Endothelial cell of umbilical vein (primary cell): ENCODE data around the gene ERICH6B. TPM values are rescaled to one million over a fixed set of nuclear protein-coding genes. Genes with fewer than 3 reads are reported as not detected.

ENCODE experiments used
- BruUV-seq: library from RNA; stranded (reverse); fragments of 400-500 nt; replicated peaks from 2 replicates; lab custom pipeline; 2021; lab: Mats Ljungman, UMichigan
- CTCF ChIA-PET: fragments of 300-600, 350-600 bp; sonication (Branson Sonifier 250); formaldehyde crosslinking; loops from one replicate; lab custom pipeline; 2021; ENCODE audit warnings: antibody characterized with exemption, inconsistent platforms; lab: Charles Lee
- POLR2A ChIA-PET: fragments of 300-600, 350-600 bp; sonication (Branson Sonifier 250); formaldehyde crosslinking; loops from one replicate; lab custom pipeline; 2021; ENCODE audit warnings: antibody characterized with exemption, inconsistent platforms; lab: Charles Lee
- DNase-seq: peaks from one replicate; pipeline ENCODE4 v3.0.0-alpha.2; 2011; ENCODE audit warnings: low read depth, low spot score
- FAIRE-seq: peaks from 2 replicates; lab custom pipeline; 2011; peaks lifted over from hg19 to GRCh38; lab: Jason Lieb, UNC
- H2AFZ ChIP-seq: 2 replicates; pipeline ENCODE4 v1.6.0; 2012; ENCODE audit warnings: low read depth, low read length, control low read depth, inconsistent platforms
- H3K27ac ChIP-seq: 2 replicates; pipeline ENCODE4 v1.5.1; 2011; ENCODE audit warnings: low read depth, mild to moderate bottlenecking, control low read depth, low read length, moderate library complexity; ENCODE audit not compliant: insufficient read depth
- H3K27me3 ChIP-seq, 2 experiments: 2 replicates each; pipeline versions ENCODE4 v1.6.0 to v1.6.1; 2011; ENCODE audit warnings: low read length in 2 of 2, mixed read lengths in 1 of 2; ENCODE audit not compliant: control insufficient read depth in 2 of 2, insufficient read depth in 2 of 2
- H3K36me3 ChIP-seq, 2 experiments: 2 replicates in 1 of 2; 3 replicates in 1 of 2; pipeline ENCODE4 v1.5.1; 2011; ENCODE audit warnings: low read length in 2 of 2, mild to moderate bottlenecking in 1 of 2, moderate library complexity in 1 of 2; ENCODE audit not compliant: control insufficient read depth in 2 of 2, insufficient read depth in 2 of 2; ENCODE audit errors: extremely low read depth in 1 of 2
- H3K4me1 ChIP-seq: 3 replicates; pipeline ENCODE4 v1.5.1; 2011; ENCODE audit warnings: mild to moderate bottlenecking, low read length; ENCODE audit not compliant: control insufficient read depth, insufficient read depth; ENCODE audit errors: extremely low read depth
- H3K4me2 ChIP-seq: 2 replicates; pipeline ENCODE4 v1.6.1; 2011; ENCODE audit warnings: low read length, control low read depth, mixed read lengths; ENCODE audit not compliant: insufficient read depth
- H3K4me3 ChIP-seq, 3 experiments: fragments of 200-600 bp in 1 of 3; sonication (generic), shearing (Covaris generic) in 1 of 3; replicated peaks in 1 of 3; 2 replicates each; pipeline ENCODE4 v1.5.1; 2011 to 2016; ENCODE audit warnings: control low read depth in 3 of 3, low read length in 3 of 3, mild to moderate bottlenecking in 2 of 3, inconsistent platforms in 1 of 3, low read depth in 1 of 3, moderate library complexity in 1 of 3; ENCODE audit not compliant: insufficient read depth in 1 of 3
- H3K79me2 ChIP-seq: 2 replicates; pipeline ENCODE4 v1.6.0; 2012; ENCODE audit warnings: low read length, inconsistent platforms; ENCODE audit not compliant: control insufficient read depth, insufficient read depth
- H3K9ac ChIP-seq: replicated peaks from 2 replicates; pipeline ENCODE3; 2011; ENCODE audit warnings: low read length, control low read depth; ENCODE audit not compliant: insufficient read depth; ENCODE audit errors: extremely low read depth
- H3K9me1 ChIP-seq: replicated peaks from 3 replicates; pipeline ENCODE4 v1.6.0; 2011; ENCODE audit warnings: mild to moderate bottlenecking, low read length; ENCODE audit not compliant: control insufficient read depth, insufficient read depth; ENCODE audit errors: extremely low read depth
- H3K9me3 ChIP-seq: replicated peaks from 2 replicates; pipeline ENCODE4 v1.5.1; 2012; ENCODE audit warnings: low read length, inconsistent platforms; ENCODE audit not compliant: control insufficient read depth, insufficient read depth
- H4K20me1 ChIP-seq: replicated peaks from 2 replicates; pipeline ENCODE3; 2011; ENCODE audit warnings: mild to moderate bottlenecking, low read length; ENCODE audit not compliant: control insufficient read depth, insufficient read depth; ENCODE audit errors: extremely low read depth
- CTCF ChIP-seq, 2 donors: IDR thresholded peaks; 1 replicate in 1 of 2; 2 replicates in 1 of 2; pipeline ENCODE4 v1.5.1; 2011; ENCODE audit warnings: low read length in 2 of 2, mild to moderate bottlenecking in 2 of 2, moderate library complexity in 2 of 2, control low read depth in 1 of 2, inconsistent platforms in 1 of 2, low read depth in 1 of 2; ENCODE audit not compliant: insufficient read depth in 1 of 2; ENCODE audit errors: extremely low read depth in 1 of 2
- EZH2 ChIP-seq: IDR thresholded peaks from 2 replicates; pipeline ENCODE4 v1.6.1; 2012; ENCODE audit warnings: borderline replicate concordance, low read depth, mild to moderate bottlenecking, moderate library complexity, low read length, inconsistent platforms; ENCODE audit not compliant: severe bottlenecking
- FOS ChIP-seq: IDR thresholded peaks from 2 replicates; pipeline ENCODE4 v1.6.1; 2011; ENCODE audit warnings: mild to moderate bottlenecking, low read length, moderate library complexity, borderline replicate concordance; ENCODE audit not compliant: insufficient read depth
- GATA2 ChIP-seq: IDR thresholded peaks from 2 replicates; pipeline ENCODE4 v1.7.0; 2011; ENCODE audit warnings: low read depth, mild to moderate bottlenecking, moderate library complexity, mixed read lengths, low read length; ENCODE audit not compliant: insufficient read length, insufficient read depth
- JUN ChIP-seq: IDR thresholded peaks from 2 replicates; pipeline ENCODE4 v1.6.1; 2011; ENCODE audit warnings: borderline replicate concordance, low read depth; ENCODE audit not compliant: insufficient read length, insufficient read depth
- MAX ChIP-seq: IDR thresholded peaks from 2 replicates; pipeline ENCODE4 v1.6.1; 2011; ENCODE audit not compliant: insufficient read depth, insufficient read length
- MYC ChIP-seq: IDR thresholded peaks from one replicate; pipeline ENCODE4 v1.6.1; 2011; ENCODE audit warnings: mild to moderate bottlenecking, low read depth, low read length
- POLR2A ChIP-seq: IDR thresholded peaks from 2 replicates; pipeline ENCODE4 v1.6.1; 2012; ENCODE audit warnings: low read depth, mild to moderate bottlenecking, control low read depth, low read length
- POLR2AphosphoS5 ChIP-seq: IDR thresholded peaks from 2 replicates; pipeline ENCODE4 v1.6.1; 2012; ENCODE audit warnings: low read depth, mild to moderate bottlenecking, control low read depth, low read length, moderate library complexity; ENCODE audit not compliant: insufficient read depth
- dilution Hi-C: fragments of 300-500 bp; cut with MboI; formaldehyde crosslinking; loops from one replicate; pipeline ENCODE4 v1.15.0; 2019; ENCODE audit warnings: low sequenced_read_pairs; ENCODE audit not compliant: extremely low pct_ligation_motif_present
- intact Hi-C: fragments of 100-400 bp; cut with micrococcal nuclease; formaldehyde crosslinking; loops from one replicate; pipeline ENCODE4 v1.10.0; 2022
- polyA plus RNA-seq, 4 experiments: library from polyadenylated mRNA; depleted of rRNA in 3 of 4; stranded (reverse) in 3 of 4; unstranded in 1 of 4; fragments of >200 nt; gene quantifications; 2 replicates each; pipeline versions ENCODE4 v1.2.1 to v1.2.3, GENCODE V29; 2011 to 2012; ENCODE audit warnings: missing spikeins in 1 of 4
- total RNA-seq: library from RNA; stranded (reverse); gene quantifications from 2 replicates; pipeline ENCODE4 v1.2.3, GENCODE V29; 2021

ERICH6B gene
- total and polyA plus RNA-seq, 2 donors (not counting 3 experiments of a cell fraction or from before 2014, with no cell fraction given), result not detected

- Histone ChIP-seq H3K4me3 (no peak overlapping the region), H3K27me3 (no peaks in the 10 kb centered on the region), H3K27ac (no peak overlapping the region), H3K9ac (no peak overlapping the region), H3K79me2 (no peaks in the 10 kb centered on the region), H3K36me3 (peaks cover 8 to 11% of the 10 kb centered on the region in 2 experiments), H2AFZ (no peak overlapping the region), H3K9me3 (no peaks in the 10 kb centered on the region), H3K9me1 (no peaks in the 10 kb centered on the region), H3K4me2 (no peak overlapping the region), H3K4me1 (no peaks in the 10 kb centered on the region), H4K20me1 (no peaks in the 10 kb centered on the region)
- BruUV-seq, result no TSS peak
- intact Hi-C loops, result no loop called here
- no peak for FAIRE-seq
- ChIA-PET POLR2A (no interaction called here), CTCF (interaction anchor here (1.0 kb wide), 1 partner anchor 9 kb away, joined by 3 read pairs; no protein-coding TSS in a partner anchor)
- TF ChIP-seq POLR2AphosphoS5, result no peak
- TF ChIP-seq CTCF (IDR thresholded peaks at IDR 0.05; ENCODE audit: extremely low read depth in 1 of 2, insufficient read depth in 1 of 2, low read depth in 1 of 2, low read length in 2 of 2), result no peak
- no peak for TF ChIP-seq POLR2A
- no peak for TF ChIP-seq FOS
- TF ChIP-seq MYC, result no peak
- no peak for TF ChIP-seq MAX
- no peak for TF ChIP-seq EZH2
- no peak for TF ChIP-seq GATA2
- no peak for TF ChIP-seq JUN
- DNase-seq, result no peak
- dilution Hi-C loops, result no loop called here
Observed at GRCh38 chr13:45527699-45528462, 87.7 kb downstream of the ERICH6B start.
